ENCODE data around the gene CNTF. TPM values are rescaled to one million over a fixed set of nuclear protein-coding genes. Genes with fewer than 3 reads are reported as not detected.

Gene CNTF
- total and polyA plus RNA-seq, 12 donors: 0.15 to 1.6 (median 1.1) TPM

DNA sequence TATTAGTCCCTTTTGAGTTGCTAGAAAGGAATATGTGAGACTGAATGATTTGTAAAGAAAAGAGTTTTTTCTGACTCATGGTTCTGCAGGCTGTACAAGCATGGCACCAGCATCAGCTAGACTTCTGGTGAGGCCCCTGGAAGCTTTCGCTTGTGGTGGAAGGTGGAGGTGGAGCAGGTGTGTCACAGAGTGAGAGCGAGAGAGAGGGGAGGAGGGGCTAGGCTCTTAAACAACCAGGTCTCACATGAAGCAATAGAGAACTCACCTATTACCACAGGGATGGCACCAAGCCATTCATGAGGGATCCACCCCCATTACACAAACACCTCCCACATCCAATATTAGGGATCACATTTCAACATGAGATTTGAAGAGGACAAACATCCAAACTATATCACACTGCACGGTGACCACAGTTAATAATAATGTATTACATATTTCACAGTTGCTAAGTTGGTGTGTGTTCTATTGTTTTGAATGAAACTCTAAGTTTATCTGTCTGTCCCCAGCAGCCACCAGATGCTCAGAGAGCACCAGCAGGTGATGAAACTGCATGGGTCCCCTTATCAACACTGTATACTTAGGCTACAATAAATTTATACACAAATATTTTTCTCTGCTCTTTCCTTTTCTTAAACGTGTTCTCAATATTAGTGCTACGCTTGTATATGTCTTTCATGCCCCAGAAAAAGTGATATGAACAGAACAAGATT lies 29.5 kb upstream of the CNTF start:
- peak in 2 of 8 donors; percentile 9 to 42 for ATAC-seq

DNA sequence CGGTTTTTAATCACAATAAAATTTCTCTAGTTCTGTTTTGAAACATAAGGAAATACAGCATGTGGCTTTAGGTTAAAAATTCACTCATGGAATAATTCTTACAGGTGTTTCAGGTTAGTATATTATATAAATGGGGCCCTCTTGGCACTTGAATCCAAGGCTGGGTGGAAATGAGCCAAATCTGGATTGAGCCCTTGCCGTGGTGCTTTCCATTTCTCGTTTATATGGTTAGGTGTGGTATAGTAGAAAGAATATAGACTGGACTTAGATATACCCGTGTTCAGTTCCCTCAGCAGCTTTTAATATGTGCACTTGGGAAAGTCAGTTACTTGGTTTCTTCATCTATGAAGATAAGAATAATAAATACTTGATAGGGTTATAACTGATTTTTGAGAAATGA lies 27.6 kb upstream of the CNTF start:
- intact Hi-C loops (cut with DNase I): no loop called here
- 78% methylated on average over 4 of the region's 4 CpGs for WGBS, 2 donors
- ATAC-seq: no peak
- TF ChIP-seq, protein P1, sequence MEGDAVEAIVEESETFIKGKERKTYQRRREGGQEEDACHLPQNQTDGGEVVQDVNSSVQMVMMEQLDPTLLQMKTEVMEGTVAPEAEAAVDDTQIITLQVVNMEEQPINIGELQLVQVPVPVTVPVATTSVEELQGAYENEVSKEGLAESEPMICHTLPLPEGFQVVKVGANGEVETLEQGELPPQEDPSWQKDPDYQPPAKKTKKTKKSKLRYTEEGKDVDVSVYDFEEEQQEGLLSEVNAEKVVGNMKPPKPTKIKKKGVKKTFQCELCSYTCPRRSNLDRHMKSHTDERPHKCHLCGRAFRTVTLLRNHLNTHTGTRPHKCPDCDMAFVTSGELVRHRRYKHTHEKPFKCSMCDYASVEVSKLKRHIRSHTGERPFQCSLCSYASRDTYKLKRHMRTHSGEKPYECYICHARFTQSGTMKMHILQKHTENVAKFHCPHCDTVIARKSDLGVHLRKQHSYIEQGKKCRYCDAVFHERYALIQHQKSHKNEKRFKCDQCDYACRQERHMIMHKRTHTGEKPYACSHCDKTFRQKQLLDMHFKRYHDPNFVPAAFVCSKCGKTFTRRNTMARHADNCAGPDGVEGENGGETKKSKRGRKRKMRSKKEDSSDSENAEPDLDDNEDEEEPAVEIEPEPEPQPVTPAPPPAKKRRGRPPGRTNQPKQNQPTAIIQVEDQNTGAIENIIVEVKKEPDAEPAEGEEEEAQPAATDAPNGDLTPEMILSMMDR (IDR thresholded peaks at IDR 0.05): no peak
- Histone ChIP-seq H3K27ac (no peak overlapping the region), H3K4me1 (peaks cover 0 to 45% (median 22%) of the 10 kb centered on the region in 9 donors), H3K9me3 (no peaks in the 10 kb centered on the region), H3K36me3 (peaks cover 0 to 31% (median 0%) of the 10 kb centered on the region in 9 donors), H3K4me3 (no peak overlapping the region), H3K27me3 (no peaks in the 10 kb centered on the region)
- DNase-seq: no peak

More for the DNA sequence above, 29.5 kb upstream of the CNTF start:
- Histone ChIP-seq H3K36me3 (peaks cover 0 to 40% (median 0%) of the 10 kb centered on the region in 9 donors), H3K27me3 (no peaks in the 10 kb centered on the region), H3K27ac (no peak overlapping the region), H3K4me1 (peaks cover 0 to 40% (median 14%) of the 10 kb centered on the region in 9 donors), H3K4me3 (no peak overlapping the region), H3K9me3 (no peaks in the 10 kb centered on the region)
- TF ChIP-seq, protein P1 (IDR thresholded peaks at IDR 0.05): no peak
- DNase-seq: no peak
- 72 to 80% methylated on average over 5 of the region's 5 CpGs for WGBS, 2 donors
- intact Hi-C loops (cut with DNase I): no loop called here

DNA sequence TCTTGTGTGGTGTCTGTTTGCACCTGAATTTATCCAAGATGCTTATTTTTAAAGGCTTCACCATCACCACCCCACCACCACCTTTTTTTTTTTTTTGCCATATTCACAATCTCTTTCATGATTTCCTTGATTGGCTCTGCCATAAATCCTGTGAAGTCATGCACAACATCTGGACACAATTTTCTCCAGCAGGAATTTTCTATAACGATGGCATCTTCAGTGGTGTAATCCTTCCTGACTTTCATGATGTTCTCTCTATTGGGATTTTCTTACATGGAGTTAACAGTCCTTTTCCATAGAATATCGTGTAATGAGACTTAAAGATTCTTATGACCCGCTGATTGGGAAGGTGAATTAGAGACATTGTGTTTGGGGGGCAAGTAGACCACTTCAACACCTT lies 25.8 kb upstream of the CNTF start:
- no peak overlapping the region for H3K4me3 ChIP-seq
- intact Hi-C loops (cut with DNase I): no loop called here
- H3K27ac ChIP-seq: no peak overlapping the region
- peaks cover 0 to 59% (median 34%) of the 10 kb centered on the region in 9 donors for H3K4me1 ChIP-seq
- no peaks in the 10 kb centered on the region for H3K27me3 ChIP-seq
- H3K9me3 ChIP-seq: no peaks in the 10 kb centered on the region
- peaks cover 0 to 28% (median 0%) of the 10 kb centered on the region in 9 donors for H3K36me3 ChIP-seq
- DNase-seq (no peak), ATAC-seq (no peak)
- 90 to 95% methylated on average over 3 of the region's 3 CpGs for WGBS, 2 donors
- TF ChIP-seq, protein P1 (IDR thresholded peaks at IDR 0.05): no peak

DNA sequence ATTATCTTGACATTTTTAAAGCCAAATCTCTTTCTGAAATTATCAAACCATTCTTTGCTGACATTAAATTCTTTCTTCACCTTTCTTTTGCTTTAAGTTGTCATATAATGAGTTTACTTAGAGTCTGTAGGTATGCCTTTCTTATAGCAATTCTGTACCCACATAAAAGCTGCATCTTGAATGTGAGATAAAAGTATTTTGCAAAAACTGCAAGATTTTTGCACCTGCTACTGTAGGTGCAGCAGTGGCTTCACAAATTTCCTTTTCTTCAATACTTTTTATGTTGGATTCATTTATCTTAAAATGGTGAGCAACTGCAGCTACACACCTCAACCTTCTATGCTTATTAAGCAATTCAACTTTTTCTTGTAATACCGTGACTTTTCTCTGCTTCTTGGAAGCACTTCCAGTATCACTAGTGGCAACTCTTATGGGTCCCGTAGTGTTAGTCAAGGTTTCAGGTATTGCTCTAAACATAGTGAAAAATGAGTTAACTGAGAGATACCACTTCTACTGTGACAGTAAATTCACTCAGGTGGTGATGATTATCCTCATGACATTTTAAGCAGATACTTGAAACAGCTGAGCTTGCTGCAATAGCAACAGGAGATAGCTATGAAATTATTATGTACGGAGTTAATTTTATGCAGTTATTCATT lies 24.9 kb upstream of the CNTF start:
- Histone ChIP-seq H3K27me3 (no peaks in the 10 kb centered on the region), H3K4me3 (no peak overlapping the region), H3K27ac (no peak overlapping the region), H3K9me3 (no peaks in the 10 kb centered on the region), H3K4me1 (peaks cover 0 to 57% (median 32%) of the 10 kb centered on the region in 9 donors), H3K36me3 (peaks cover 0 to 19% (median 0%) of the 10 kb centered on the region in 9 donors)
- 62 to 63% methylated on average over 3 of the region's 3 CpGs for WGBS, 2 donors
- intact Hi-C loops (cut with DNase I): no loop called here
- no peak for DNase-seq
- TF ChIP-seq, protein P1 (IDR thresholded peaks at IDR 0.05): no peak
- no peak for ATAC-seq

Measured in heart right ventricle (tissue), 16 donors.